ELF-1 (cell line): ENCODE data around the gene TIE1.
"Not testable (repeated sequence)": the region's sequence is repeated elsewhere in the genome, so short reads cannot be mapped to it uniquely, and the experiment has no call there.

ENCODE experiments used
- DNase-seq: peaks from one replicate; pipeline ENCODE4 v3.0.0-alpha.2; 2016; ENCODE audit warnings: low read depth, low spot score

Gene TIE1

DNA sequence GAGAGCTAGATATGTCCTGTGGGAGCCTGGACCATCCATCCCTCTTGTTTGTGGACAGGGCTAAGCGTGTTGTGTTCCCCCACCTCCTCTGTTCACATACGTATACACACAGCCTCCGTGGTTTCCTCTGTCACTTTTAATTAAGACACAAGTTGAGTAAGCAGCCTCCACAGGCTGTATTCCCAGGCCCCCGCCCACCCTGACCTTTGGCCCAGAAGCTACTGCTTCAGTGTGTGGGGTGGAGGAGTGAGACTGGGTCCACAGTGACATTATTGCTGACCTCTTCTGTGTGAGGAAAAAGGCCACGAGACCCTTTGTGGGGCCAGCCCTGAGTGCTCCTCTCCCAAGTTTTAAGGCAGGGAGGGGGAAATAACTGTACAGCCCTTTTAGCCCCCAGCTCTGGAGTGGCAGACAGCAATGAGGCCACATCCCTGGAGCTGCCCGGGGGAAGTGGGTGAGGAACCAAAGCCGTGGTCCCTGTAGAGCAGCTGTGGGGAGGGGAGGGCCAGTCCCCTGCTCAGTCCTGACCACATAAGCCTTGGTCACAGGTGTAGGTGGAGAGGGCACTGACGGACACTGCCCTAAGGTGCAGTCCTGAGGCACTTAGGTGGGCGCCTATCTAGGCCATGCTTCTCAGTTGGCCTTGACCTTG lies 62.6 kb downstream of the TIE1 start:
- DNase-seq: no peak

DNA sequence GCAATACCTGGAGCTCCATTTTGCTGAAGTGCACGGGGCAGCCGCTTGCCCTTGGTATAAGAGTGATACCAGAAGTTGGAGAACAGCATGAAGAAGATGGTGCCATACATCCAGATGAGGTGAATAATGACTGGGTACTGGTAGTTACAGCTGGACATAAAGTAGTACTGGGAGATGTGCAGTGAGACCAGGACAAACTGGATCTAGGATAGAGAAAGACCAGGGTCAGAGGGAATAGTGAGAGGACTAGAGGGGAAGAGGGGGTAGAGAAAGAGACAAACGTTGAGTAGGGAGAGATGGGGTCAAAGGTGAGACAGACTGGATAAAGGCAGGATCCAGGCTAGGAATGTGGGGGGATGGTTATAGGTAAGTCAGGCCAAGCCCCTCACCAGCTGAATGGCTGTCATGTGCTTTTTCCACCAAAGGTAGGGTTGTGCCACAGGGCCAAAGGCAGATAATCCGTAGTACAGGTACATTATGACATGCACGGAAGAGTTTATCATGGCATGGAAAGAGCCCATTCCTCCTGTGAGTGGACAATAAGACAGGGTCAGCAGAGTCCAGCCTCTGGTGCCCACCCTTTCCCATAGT lies 63.2 kb downstream of the TIE1 start:
- DNase-seq: no peak

DNA sequence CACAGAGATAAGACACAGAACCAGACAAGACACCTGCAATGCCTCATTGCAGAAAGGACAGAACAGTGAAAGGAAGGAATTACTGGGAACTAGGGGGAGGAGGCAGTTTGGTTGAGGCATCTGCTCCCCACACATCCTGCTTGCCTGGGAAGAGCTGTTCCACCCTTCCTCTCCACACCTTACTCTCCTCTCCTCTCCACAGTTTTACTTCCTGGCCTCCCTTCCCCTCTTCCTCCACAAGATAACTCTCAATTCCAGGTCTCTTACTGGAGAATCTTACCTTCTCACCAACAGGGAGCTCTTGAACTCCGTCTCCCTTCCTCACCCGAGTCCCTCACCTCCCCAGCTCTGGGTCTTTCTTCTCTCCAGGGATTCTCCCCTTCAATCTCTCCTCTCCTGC lies 64.9 kb downstream of the TIE1 start:
- no peak for DNase-seq

DNA sequence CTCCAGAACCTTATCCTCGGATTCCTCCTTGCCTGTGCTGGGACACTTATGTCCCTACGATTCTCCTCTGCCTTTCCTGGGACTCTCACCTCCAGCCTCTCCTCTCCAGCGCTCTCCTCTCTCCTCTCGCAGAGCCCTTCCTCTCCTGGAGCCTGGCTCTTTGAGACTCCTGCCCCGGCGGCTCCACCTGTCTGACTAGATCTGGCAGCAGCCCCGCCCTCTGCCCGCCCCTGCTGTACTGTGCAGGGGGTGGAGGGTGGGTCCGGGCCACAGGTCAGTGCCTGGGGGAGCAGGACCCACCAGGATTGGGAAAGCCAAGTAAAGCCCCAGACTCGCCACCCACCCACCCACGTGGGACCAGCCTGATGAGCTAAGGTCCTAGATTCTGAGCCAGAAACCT lies 65.4 kb downstream of the TIE1 start:
- DNase-seq: peak; percentile 73

DNA sequence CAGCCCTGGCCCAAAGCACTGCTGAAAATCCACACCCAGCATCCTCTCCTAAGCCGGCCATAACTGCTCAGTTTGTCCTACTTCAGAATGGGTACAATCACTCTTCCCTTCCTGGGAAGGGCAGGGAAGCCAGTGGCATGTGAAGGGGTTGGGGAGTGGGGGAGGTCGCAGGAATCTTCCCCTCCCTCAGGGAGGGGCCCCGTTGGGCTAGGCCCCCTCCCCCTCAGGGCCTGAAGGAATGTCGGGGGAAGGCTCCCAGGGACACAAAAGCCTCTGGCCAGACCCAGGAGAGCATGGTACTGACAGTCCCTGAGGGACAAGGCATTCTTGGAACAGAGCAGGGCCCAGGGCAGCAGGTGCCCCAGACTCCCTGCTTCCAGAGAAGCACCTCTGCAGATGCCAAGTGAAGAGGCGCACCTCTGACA lies 65.8 kb downstream of the TIE1 start:
- peak; percentile 50 for DNase-seq

DNA sequence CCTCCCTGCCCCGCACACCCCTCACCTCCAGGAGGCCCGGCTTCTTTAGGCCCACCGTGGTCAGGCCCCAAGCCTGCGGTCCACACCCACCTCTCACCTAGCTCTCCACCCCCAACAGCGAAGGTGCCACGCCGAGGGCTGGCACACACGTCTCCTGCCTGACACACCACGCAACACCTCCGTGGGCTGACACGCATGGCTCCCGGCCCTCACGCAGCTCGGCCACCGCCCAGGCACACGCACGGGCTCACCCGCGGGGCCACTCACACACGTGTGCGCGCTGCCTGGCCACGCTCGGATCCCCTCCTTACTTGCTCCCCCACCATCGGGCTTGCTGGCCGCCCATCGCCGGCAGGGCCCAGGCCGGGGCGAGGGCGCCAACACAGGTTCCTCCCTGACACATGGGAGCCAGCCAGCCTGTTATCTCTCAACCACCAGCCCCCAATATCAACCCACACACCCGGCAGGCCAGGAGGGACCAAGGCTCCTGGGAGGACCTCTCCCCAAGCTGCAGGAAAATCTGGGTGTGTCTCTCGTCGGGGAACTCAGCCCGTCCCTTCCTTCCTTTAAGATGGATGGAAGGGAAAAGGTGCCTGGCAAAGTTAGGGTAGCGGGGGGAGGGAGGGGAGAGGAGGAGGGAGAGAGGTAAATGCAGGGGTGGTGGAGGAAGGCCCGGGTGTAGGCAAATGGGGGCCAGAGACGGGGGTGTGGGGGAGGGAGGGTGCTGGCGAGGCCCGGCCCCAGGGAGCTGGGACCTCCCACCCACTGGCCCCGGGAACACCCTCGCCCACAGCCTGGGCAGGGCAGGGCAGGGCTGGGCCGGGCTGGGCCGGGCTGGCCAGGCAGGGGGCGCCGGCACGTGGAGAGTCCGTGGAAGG lies 66.5 kb downstream of the TIE1 start:
- peak; percentile 33 for DNase-seq

DNA sequence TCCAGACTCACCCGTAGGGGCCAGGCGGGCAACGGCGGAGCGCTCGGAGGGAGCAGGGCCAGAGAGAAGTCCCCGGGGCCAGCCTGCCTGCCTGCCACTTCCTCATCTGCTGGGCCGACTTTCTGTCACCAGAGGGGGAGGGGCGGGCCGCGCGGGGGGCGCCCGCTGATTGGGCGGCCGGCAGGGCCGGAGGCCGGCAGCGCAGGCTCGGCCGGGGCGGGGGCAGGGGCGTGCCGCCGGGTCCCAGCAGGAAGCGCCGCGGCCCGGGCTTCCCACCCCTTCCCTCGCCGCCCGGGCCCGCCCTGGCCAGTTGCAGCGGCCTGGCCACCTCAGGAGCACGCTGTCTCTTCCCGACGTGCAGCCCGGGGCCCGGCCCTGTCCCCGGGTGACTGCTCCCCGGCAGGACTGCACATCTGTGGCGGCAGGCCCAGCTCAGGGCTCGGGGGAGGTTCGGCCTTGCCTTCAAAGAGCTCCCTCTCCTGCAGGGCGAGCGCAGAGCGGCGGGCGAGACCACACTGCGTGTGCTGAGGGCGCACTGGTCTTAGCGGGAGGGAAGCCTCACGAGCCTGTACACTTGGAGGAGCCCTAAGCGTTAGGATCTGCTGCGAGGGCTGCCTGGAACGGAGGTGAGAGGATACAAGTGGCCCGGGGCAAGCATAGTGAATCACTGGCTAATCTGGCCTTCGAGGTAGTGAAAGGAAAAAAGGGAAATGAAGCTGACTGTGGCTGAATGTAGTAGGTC lies 67.3 kb downstream of the TIE1 start, which contains the start of gene ELOVL1:
ELOVL1 (minus strand) TSS at position 108 of the 742 bp plus-strand sequence. CDS start 2,402 bp downstream, outside the sequence.
- DNase-seq: peak; percentile 93

DNA sequence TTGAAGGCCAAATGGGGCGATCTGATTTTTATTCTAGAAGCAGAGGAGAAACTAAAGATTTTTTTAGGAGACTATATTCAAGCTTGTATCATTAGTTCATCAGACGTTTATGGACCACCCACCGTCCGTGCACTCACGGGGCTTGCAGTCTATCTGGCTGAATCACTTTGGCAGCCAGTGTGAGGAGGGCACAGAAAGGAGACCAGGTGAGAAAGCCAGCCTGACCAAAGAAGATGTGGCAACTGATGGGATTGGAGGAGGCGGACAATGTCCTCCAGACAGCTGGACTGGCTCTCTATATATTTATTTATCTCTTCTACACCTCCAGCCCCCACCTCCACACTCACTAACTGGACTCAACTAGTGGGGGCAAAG lies 67.9 kb downstream of the TIE1 start:
- no peak for DNase-seq

DNA sequence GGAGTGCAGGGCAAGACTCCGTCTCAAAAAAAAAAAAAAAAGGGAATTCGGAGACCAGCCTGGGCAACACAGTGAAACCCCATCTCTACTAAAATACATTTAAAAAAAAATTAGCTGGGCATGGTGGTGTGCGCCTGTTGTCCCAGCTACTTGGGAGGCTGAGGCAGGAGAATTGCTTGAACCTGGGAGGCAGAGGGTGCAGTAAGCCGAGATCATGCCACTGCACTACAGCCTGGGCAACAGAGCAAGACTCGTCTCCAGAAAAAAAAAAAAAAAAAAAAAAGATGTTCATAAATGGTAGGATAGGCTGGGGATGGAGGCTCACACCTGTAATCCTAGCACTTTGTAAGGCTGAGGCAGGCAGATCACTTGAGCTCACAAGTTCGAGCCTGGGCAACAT lies 69.0 kb downstream of the TIE1 start:
- DNase-seq: not testable (repeated sequence)

DNA sequence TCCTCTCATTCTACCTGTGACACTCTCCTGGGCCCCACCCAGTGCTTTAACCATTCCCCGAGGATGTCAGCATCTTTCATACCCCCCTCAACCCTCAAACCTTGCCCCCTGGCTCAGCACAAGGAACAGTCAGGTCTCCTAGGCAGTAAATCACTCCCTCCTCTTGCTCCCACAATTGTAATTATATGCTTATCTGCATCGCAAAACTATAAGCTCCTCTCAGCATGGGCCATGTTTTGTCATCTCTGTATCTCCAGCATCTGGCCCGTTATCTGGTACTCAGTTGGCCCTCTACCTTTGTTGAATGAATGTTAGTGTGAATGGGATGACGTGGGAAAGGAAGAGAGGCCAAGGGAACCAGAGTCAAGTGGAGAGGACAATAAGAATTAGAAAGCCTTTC lies 69.8 kb downstream of the TIE1 start:
- no peak for DNase-seq

DNA sequence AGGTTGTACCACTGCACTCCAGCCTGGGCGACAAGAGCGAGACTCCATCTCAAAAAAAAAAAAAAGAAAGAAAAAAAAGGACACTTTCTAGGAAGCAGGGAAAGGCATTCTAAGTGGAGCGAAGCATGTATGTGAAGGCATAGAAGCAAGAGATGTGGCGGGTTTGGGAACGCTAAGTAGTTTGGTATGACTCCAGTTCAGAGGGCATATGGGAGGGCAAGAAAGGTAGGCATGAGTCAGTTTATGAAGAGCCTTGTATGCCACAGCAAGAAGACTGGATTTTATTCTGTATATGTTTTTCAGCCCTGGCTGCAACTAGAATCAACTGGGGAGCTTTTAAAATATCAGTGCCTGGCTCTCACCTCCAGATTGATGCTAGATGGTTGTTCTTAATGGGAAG lies 71.4 kb downstream of the TIE1 start:
- DNase-seq: no peak
